Forelimb muscle (tissue), 1 donor: ENCODE measurements around the gene RASAL1. TPM values are rescaled to one million over a fixed set of nuclear protein-coding genes. Genes with fewer than 3 reads are reported as not detected.
"Not testable (repeated sequence)": the region's sequence is repeated elsewhere in the genome, so short reads cannot be mapped to it uniquely, and the experiment has no call there.

ENCODE experiments used
- DNase-seq: peaks from one replicate; pipeline ENCODE4 v3.0.0-alpha.2; 2013; ENCODE audit warnings: low read depth
- polyA plus RNA-seq: library from polyadenylated mRNA; unstranded; fragments of 120-200 nt; gene quantifications from one replicate; pipeline ENCODE4 v1.2.1, GENCODE V29; 2013; ENCODE audit not compliant: insufficient read length

Gene RASAL1
- polyA plus RNA-seq, 1 donor = not detected

DNA sequence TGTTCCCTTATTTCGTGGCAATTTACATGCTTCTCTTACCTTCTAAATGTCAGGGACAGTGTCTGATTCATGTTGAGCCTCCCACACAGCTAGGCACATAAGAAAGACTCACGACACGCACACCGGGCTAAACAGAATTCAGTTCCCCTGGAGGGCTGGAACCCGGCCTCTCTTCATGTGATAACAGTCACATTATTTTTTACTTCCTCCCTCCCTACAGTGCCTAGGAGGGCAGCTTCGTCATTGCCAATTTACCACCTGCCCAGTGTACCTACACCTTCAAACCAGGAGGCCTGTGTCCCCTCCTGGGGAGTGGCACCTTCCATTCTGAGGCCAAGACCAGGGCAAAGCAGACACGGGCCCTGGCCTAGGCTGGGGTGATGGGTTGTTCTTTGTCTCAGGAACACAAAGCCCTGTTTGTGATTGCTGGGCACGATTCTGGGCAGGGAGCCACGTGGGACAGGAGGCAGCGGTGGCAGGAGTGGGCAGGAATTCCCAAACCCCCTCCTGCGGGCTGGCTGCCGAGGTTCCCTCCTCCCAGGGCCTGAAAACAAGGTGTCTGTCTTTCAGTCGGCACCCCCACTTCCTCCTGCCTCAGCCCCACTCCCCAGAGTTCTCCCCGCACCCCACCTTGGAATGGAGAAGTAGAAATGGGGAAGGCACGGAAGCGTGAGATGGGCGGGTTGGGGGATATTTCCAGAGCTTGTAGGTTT, 6.8 kb upstream of the RASAL1 start:
- no peak for DNase-seq

DNA sequence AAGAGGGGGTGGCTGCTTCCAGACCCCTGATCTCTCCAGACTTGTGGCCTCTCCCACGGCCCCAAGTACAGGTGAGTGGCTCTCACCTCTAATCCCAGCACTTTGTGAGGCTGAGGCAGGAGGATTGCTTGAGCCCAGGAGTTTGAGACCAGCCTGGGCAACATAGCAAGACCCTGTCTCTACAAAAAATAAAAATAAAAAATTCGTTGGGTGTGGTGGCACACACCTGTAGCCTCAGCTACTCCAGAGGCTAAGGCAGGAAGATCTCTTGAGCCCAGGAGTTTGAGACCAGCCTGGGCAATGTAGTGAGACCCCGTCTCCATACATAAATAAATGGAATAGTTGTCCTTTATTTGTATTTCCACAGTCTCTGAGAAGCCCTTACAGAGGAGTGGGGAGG, 6.2 kb upstream of the RASAL1 start:
- DNase-seq = not testable (repeated sequence)

DNA sequence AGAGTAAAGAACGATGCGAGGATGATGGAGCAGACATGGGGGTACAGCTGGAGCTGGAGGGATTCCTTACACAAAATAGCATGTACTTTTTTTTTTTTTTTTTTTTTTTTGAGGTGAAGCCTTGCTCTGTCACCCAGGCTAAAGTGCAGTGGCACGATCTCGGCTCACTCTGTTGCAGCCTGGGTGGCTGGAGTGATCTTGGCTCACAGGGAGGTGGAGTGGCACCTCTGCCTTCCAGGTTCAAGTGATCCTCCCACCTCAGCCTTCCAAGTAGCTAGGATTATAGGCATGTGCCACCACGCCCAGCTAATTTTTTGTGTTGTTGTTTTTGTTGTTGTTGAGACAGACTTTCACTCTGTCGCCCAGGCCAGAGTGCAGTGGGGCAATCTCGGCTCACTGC, 5.1 kb upstream of the RASAL1 start:
- DNase-seq = no peak

DNA sequence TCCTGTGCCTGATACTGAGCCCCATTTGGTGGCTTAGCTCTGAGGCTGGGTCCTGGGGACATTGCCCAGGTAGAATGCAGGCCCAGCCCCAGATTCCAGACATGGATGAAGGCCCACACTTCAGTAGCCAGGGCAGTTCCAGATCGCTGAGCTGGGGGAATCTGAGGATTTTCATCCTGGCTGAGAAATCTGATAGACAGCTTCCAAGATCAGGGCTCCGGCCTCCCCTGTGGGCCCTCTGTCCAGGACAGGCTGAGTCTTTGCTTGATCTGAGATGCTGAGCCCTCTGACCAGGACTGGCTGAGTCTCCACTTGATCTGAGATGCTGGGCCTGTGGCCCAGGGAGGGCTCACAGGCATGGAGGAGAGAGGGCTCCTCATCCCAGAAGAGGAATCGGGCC, 3.3 kb upstream of the RASAL1 start:
- no peak for DNase-seq

DNA sequence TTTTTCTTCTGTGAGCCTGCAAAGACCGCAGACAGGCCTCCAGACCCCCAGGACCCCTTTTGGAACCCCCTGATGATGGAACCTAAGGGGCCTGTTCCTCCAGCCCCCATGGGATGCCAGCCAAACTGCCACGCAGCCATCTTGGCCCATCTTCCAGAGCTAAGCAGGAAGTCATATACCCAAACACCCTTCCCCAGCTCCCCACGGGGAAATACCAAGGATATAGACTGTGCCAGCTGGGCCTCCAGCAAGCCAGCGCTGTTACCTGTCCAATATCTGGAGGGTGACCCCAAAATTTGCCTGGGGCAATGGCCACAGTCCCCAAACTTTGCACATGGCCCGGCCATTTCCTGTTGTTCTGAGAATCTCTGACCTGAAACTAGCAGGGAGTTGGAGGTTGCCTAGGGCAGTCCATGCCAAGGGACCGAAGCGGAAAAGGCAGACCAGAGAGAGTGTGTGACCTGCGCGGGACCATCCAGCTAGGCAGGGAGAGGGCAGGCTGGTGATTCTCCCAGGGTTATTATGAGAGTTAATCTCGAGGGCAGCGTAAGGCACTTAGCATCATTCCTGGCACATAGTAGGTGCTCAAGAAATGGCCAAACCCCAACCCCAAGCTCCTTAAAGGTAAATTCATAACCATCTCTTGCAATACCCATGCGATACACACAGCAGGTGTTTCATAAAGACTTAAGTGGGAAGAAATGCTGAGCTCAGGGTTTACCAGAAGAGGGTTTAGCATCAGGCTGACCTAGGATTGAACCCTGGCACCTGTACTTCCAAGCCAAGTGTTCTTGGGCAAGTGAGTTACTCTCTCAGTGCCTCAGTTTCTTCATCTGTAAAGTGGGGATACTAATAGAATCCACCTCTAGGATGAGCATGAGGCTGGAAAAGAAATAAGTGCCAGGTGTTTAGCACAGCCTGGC, 2.6 kb upstream of the RASAL1 start:
- DNase-seq = no peak

DNA sequence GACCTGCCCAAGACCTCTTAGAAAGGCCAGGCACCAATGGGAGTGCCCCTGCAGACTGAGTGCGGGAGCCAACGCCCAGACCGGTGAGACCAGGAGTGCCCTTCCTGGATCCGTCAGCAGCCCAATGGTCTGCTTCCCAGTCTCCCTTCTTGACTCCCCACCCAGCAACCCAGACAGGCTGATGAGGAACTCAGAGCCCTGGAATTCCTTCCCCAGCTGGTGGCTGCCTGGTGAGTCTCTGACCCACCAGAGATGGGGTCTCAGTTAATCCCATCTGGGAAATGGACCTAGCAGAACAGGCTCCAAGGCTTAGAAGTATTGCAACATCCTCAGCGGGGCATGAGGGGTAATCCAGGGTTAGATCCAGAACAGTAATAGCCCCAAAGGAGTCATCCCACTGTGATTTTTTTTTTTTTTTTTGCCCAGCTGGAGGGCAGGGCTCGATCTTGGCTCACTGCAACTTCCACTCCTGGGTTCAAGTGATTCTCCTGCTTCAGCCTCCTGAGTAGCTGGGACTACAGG, 1.5 kb upstream of the RASAL1 start:
- no peak for DNase-seq

DNA sequence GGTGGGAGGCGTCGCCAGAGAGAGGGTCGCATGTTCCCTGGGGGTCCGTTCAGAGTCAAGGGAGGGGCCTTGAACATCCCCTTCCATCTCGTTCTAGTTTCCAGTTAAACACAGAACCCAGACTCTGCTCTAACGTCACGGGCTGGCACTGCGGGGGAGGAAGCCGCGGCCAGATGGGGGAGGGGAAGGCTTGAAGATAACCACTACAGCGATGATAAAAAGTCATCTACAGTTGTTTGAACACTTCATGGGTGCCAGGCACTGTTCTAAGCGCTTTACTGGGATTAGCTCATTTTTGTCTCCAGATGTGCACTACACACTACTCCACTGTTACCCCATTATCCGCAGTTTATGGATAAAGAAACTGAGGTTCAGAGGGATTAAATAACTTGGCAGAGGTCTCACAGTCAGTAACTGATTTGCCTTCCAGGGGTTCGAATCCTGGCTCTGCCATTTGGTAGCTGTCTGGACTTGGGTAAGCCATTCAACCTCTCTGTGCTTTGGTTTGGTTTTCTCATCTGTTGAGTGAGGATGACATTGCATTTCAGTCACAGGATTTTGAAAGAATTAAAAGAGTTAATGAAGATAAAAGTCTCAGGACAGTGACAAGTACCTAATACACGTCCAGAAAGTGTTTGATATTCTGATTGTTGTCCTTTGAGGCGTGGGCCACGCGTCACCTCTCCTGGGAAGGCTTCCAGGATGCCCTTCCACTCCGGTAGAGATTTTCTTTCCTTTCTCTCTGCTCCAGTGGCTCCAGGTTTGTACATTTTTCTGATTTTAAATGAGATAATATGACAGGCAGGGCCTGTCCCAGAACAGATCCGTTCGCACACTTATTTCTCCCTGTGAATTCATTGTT, 798 bp upstream of the RASAL1 start:
- DNase-seq = no peak

DNA sequence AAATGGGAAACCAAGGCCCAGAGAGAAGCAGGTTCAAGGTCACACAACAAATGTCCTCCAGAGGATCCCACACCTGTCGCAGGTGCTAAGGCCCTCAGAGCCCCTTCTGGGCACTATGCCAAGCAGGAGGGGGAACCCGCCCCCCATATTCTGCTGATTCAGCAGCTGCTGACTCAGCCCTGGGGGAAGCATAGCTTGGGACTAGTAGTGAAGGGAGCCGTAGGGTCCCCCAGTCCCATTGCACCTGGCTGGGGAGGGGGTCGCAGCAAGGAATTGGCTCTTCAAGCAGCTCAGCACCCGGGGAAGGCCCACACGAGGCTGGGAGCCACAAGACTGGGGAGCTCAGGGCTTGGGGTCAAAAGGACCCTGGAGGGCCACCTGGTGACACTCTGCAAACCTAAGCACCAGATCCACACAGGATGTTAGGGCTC, 1.0 kb downstream of the RASAL1 start:
- no peak for DNase-seq

DNA sequence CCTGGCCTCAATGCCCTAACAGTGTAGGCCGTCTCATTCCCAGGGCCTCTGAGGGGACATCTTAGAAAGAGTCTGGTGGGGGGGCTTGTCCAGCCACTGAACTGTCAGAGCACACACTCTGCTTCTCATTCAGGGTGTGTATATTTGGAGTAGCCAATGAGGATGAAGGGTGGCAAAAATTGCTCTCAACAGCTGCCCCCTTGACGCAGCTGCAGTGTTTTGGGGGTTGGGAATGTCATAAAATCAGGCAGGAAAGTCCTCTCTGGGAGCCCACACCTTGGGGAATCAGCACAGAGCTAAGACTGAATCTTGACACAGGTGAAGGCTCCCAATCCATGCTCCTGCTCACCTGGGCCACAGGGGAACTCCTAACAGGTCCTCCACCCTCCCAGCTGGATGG, 1.5 kb downstream of the RASAL1 start:
- no peak for DNase-seq

DNA sequence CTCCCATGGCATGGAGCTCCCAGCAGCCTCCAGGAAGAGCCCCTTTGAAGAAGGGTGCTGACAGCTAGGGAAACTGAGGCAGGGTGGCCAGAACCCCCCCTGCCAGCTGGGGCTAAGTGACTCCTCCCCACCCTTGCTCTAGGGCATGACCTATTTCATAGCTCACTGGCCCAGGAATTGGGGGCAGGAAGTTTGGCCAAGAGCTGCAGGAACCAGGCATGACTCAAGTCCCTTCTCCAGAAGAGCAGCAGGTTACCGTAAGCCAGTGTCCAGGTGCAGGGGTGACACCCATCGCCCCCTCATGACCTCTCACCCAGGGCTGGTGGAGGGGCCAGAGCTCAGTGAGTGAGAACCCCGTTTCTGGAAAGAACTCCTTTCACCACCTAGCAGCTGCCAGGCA, 1.9 kb downstream of the RASAL1 start:
- DNase-seq = no peak

DNA sequence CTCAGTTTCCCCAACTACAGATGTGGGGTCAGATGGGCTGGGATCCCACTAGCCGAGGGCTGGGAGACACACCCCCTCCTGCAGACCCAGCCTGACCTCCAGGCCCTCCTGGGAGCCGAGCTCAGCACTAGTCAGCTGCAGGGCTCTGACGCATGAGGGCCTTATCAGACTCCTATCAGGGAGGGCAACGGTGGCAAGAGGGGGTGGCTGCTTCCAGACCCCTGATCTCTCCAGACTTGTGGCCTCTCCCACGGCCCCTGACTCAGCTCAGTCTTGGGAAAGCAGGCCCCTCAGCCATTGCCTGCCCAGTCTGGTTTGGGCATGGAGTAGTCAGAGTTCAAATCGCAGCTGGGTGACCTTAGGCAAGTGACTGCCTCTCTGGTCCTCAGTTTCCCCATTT, 2.5 kb downstream of the RASAL1 start:
- DNase-seq = no peak

DNA sequence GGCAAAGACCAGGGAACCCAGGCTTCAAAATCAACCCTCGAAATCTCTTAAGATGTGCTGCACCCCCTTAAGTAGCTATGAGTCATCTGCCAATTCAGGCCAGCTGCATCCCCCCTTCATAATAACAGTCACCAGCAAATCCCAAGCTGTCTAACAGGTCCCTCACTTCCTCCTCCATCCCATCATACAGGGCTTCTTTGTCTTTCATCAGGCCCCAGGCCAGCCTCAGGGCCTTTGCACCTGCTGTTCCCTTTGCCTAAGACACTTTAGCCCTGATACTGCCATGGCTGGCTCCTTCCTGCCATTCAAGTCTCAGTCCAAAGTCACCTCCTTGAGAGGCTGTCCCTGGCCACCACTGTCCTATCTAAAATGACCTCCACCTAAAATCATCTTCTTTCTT, 4.0 kb downstream of the RASAL1 start:
- no peak for DNase-seq

DNA sequence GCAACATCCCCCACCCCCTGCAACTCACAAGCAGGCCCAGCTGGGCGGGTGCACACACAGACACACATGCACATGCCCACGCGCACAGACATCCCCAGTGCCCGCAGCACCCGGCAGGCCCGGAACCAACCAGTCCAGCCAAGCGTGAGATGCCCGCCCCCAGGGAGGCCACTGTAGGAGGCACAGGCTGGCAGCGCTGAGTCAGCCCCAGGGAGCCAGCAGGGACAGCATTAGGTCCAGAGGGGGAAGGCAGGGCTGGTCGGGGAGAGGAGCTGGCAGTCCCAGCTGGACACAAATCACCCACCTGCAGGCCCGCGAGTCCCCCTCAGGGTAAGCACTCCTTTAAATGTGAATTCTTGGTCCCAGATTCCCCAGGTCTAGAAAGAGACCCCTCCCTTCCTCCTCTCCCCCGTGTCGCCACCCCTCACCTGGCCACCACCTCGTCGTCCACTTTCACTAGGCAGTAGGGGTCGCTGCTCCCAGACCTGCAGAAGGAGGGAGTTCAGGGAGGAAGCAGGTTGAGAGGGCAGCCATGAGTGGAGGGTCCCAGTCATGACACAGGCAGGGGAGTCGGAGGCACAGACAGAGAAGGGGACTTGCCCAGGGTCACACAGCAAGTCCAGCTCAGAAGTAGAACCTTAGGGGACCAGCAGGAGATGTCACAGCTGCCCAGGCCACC, 5.0 kb downstream of the RASAL1 start:
- DNase-seq = no peak

DNA sequence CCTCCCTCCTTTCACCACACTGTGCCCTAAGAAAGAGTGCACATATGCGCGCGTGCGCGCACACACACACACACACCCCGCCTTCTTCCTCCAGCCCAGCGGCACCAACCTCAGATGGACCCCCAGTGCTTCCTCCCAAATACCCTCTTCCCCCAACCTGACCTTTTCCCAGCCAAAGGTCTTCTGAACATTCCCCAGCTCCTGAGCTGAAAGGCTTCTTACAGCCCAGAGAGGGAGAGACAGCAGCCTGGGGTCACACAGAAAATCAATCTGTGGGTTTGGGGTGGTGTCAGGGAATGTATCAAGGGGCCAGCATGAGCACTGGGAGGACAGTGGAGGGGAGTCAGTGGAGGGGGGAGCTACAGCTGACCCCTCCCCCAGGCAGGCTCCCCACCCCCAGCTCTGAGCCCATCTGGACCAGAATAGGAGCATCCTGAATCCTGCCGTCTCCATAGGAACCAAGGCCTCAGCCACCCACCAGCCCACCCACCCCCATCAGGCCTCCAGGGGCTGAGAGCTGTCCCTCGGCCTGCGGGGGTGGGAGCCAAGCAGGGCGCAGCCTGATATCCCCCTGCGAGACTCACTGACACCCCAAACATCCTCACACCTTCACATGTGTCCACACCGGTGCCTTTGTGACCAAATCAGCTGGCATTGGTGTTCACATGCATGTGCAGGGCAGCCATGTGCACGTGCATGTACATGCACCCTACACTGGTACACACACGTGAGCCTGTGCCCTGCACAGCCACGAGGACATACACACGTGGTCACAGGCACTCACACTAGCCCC, 5.7 kb downstream of the RASAL1 start:
- DNase-seq = no peak

DNA sequence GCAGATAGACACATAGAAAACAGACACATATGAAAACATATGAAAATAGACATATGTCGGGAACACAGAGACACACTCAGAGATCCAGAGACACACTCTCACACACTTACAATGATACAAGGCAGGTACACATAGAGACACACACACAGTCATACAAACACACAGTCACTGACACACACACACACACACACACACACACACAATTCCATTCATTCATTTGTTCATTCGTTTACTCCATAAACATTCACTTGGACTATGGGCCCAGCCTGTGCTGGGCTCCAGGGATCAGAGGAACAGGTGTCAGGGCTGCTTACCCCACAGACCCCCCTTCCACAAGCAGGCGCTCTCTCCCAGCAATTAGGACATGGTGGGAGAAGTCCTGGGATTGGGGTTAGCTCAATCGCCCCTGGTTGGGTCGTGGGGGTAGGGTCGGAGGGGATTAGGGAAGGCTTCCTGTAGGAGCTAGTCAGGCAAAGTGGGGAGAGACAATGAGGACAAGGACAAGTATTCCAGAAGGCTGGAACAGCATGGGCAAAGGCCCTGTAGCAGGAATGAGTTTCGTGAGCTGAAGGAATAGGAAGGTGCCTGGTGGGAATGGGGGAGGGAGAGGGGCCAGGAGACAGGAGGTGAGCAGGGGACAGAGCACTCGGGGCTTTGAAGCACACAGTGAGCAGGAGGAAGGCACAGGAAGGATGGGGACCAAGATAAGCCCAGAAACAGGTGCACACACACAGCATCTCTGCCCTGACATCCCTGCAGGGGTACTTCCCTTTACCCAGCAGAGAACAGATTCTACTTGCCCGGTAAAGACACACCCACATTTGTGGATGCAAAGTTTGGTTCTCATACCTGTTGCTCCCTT, 6.5 kb downstream of the RASAL1 start:
- DNase-seq = no peak

DNA sequence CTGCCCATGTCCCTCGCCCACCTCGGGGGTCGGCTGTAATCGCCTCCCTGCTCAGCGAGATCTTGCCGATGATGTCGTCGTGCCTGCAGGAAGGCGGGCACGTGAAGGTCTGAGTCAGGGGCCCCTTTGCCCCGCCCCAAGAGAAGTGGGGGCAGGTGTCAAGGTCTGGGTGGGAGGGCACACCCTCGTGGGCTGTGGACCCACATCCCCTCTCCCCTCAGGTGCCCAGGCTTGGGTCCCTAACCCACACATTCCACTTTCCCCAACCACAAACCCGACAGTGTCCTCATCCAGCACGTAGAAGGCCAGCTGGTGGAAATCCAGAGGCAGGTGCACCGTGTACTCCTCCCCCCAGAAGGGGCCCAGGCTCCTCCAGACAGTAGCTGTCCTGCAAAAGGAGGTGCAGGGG, 7.8 kb downstream of the RASAL1 start:
- DNase-seq = no peak

DNA sequence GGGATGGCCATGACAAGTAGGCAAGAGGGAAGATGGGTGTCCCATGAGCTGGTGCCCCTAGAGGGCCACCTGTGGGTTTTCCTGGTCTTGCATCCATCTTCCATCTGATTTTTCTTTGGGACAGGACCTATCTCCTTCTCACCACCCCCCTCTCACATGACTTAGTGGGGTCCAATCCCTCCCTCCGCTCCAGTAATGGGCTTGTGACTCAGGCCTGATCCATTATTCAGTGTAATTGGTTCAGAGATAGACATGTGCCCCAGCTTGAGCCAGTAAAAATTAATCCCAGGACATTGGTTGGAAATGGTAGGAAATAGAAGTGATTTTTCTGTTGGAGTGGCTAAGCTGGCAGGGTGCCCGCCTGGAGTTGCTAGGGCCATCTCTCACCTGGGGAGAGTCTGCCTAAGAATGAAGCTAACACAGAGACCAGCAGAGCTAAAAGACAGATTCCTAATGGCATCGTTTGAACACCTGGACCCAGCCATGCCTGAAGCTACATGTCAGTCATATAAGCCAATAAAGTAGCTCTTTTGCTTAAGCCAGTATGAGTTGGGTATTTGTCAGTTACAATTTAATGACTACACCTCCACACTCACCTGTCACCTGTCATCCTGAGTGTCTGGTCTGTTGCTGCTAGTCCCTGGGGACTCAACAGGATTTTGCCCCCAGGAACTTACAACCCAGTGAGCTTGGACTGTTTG, 14.7 kb downstream of the RASAL1 start:
- no peak for DNase-seq

DNA sequence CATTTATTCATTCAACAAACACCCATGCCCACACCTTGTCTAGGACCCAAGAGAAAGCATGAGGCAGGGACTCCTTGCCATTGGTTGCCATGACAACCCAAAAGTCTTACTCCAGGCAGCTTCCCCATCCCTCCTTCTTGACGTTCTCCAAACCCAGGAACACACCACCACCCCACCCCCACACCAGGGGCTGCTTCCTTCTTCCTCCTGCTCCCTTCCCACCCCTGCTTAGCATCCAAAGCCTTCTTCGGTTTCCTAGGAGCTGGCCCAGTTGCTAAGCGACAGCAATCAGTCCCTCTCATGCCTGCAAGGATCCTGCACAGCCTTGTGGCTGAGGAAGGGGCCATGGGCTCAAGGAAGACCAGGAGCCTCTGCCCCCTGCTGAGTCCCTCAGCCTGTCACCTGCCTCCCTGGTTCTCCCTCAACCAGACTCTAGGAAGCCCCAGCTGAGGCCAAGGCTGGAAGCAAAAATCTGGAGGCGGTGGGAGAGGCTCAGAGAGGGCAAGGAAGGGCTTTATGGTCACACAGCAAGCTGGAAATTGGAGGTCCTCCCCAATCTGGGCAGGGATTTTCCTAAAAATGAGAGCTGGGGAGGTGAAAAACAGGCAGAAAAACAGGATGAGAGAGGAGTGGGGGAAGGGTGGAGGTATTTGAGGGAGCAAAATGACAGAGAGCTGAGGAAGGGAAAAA, 15.4 kb downstream of the RASAL1 start:
- DNase-seq = no peak
